Measurements from ENCODE around the gene PTPRN2.

The PTPRN2 gene

DNA sequence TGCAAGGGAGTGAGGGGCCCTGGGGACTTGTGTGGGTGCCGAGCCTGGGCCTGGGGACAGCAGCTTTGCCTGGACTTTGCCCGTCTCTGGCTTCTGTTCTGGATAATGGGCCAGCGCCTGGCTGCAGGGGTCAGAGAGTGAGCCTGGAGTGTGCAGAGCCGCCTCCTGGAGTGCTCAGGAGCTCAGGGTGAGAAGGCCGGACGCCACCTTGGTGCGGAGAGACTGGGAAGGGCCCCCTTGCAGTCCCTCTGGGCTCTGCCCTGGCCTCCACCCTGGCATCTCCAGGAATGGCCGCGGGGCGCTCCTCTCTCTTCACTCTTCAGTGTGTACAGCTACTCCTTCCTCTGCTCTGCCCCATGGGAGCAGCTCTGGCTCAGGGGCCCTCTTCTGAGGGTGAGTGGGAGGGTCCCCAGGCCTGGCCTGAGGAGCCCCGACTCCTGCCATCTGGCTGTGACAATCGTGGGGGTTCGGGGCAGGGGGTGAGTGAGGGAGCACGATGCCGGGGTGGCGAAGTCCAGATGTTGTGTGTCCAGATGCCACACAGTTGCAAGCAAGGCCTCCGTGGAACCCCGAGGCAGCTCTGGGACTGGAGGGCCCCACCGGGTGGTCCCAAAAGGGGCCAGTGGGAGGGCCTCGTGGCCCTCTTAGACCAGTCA lies 1063.7 kb downstream of the PTPRN2 start:
- DNase-seq, result no peak

DNA sequence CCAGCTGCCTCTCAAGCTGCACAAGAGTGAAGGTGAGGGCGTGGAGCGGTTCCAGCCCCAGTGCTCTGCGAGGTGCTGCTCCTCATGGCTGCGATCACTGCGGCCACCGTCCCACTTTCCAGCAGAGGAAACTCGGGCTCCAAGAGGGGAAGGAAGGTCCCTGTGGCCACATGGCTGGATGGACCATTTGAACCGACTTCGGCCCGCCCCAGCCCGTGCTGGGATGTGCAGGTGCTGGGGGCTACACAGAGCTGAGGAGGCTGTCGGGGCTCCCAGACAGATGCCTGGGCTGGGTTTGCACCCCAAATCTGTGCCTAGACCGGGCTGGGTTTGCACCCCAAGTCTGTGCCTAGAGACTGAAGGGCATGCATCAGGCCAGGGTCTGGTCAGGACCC lies 1064.3 kb downstream of the PTPRN2 start:
- no peak for DNase-seq

DNA sequence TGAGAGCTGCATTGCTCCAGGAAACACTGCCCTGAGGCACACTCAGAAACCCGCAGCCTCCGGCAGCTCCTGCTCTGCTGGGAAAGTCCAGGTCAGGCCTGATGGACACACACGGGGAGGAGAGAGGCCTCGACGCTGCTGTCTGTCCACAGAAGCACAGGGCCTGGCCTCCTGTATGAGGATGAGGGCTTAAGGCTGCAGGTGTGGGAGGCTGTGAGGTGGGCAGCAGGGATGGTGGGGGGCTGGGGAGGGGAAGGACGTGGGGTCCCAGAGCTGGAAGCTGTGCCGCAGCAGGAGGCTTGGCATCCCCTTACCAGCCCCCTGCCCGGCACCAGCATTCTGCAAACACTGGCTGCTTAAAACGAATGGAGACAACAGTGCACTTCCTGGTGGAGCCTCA lies 1064.7 kb downstream of the PTPRN2 start:
- DNase-seq, result no peak

DNA sequence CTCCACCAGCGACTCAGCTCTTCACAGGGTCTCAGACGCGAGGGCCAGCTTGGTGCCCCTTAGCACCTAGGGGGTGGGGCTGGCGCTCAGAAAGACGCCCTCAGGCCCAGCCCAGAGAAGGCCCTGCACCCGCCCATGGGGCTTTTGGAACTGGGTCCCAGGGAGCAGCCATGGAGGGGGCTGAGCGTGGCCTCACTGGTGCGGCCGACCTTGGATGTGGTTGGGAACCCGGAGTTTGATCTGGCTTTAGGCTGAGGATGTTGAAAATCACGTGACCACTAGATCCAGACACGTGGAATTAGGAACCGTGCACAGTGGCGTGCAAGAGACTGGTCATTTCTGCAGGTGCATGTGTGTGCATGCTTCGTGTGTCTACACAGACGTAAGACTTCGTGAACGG lies 1065.4 kb downstream of the PTPRN2 start:
- no peak for DNase-seq

DNA sequence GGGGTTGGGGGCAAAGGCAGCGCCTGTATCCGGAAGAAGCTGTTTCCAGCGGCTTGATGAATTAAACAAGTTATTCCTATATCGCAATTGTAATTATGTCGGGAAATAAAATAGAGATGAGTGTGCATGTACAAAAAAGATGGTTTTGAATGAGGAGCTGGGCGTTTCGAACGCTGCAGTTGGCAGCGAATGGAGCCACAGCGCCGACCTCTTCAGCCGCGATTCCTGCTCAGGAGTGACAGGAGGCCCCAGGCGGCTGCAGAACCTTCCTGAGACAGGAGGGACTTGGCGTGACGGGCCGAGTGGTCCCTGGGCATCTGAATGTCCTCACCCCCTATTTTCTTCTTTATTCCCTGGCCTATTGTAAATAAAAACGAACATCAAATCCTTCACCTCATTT lies 1065.9 kb downstream of the PTPRN2 start:
- DNase-seq, result no peak

DNA sequence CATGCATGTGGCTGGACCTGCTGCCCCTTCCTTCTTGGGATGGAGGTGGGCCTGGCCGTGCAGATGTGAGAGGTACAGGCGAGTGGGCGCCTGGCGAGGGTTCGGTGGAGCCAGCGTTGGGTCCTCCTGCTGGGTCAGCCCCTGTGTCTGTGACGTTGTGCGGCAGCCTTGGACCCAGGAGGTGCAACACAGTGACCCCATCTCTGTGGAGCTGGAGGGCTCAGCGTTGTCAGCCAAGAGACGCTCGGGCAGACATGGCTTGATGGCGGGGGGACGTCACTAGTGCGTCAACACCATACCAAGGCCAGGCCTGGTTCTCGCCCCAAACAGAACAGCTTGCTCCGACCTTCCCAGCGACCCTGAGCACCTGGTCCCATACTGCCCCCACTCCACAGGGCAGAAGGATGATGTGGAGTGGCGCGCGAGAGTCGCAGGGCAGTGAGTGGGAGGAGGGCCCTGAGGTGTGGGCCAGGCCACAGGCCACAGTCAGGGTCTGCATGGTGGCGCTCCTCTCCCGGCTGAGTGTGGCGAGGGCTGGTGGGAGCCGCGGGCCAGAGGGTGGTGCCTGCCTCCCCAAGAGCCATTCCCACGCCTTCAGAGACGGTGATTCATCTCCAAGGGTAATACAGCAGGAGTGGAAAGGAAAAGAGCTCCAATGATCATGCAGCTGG lies 1066.4 kb downstream of the PTPRN2 start:
- DNase-seq, result no peak

DNA sequence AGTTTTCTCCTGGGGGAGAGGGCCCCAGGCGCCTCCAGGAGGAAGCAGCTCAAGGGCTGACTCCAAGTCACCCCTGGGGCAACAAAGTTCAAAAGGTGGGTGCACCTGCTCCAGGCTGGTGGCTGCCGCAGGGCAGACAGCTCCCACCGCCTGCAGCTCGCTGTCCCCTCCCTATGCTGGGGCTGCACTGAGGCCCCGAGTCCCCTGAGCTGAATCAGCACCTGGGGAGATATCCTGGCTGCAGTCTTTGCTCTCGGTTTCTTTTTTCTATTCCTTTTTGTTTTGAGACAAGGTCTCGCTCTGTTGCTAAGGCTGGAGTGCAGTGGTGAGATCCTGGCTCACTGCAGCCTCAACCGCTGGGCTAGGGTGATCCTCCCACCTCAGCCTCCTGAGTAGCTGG lies 1067.4 kb downstream of the PTPRN2 start:
- DNase-seq, result no peak

DNA sequence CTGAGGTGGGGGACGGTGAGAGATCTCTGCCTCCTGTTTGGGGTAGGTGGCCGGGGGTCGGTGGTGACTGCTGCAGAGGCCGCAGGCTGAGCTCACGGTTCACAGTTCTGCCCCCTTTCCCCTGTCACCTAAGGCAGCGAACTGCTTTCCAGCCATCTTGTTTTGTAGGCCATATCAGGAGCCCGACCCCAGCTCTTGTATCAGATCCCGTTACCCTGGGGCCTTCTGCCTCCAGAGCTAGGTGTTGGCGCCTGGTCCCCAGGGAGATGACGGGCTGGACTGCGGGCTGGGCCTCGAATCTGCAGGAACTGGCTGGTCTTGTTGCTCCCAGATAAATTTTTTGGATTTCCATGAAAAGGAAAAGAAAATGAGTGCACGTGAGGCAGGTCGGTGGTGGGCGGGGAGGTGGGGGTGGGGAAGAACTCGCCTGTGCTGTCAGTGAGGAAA lies 1067.8 kb downstream of the PTPRN2 start:
- DNase-seq, result no peak

DNA sequence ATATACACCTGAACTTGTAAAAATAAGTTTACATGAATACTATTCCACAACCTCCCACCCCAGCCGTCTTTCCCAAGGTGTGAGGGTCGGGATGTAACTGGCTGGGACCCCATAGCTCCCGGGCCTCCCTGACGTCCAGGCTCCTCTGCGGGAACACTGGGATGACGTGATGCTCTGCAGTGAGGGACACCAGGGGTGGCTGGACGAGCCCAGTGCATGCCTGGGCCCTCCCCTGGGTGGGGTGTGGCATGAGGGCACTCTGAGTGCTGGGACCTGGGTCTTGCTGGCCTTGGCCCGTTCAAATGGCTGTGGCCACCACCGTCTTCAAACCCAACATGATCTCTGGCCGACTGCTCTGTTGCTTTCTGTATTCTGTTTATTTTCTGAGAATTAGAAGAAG lies 1068.4 kb downstream of the PTPRN2 start:
- no peak for DNase-seq

DNA sequence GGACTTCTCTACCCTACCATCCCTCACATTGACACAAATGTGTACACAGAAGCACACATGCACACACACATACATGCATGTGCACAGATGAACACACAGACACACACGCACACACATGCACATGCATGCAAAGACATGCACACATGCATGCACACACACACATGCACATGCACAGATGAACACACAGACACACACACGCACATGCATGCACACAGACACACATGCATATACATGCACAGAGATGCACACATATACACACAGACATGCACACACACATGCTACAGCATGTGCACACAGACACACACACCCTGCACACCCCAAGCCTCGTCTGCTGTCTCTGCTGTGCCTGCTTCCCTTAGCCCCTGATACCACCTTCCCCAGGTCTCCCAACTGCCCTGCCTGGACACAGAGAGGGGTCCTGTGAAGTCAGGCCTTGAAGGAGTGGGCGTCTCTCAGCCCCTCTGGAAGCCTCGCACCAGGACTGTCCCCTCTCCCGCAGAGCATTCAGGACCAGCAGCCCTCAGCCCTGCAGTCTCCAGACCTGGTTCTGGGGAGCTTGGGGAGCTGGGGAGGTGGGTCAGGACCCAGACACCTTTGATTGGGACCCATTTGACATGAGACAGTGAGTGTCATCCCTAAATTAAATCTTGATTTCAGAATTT lies 1069.0 kb downstream of the PTPRN2 start:
- no peak for DNase-seq

DNA sequence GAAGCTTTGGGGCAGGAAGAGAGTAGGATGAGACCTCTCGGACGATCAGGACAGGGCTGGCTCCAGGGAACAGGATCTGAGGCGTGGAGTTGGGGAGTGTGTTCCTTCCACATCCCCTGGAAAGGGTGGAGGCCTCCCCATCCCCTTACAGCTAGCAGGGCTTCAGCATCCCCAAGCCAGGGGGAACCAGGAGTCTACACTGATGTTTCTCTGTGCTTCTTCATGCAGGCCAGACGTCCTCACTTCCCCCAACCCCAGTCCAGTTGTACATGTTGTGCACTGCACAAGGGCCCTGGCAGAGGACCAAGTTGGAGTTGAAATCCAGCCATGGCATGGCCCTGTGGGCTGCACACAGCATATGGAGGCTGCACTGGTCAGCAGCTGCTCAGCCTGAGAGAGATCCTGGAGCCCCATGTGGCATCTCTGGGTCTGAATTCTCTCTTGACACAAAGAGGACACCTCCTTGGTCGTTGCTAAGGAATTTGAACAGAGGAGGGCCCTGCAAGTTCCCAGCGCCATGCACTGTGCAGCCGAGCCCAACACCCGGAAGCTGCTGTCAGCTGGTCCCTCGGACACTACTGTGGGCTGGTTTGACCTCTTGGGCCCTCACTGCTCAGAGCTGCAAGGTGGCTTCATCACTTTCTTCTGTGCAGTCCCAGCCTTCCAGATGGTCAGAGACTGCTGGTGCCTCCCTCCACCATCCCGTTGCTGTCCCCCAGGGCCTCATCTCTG lies 1069.7 kb downstream of the PTPRN2 start:
- no peak for DNase-seq

DNA sequence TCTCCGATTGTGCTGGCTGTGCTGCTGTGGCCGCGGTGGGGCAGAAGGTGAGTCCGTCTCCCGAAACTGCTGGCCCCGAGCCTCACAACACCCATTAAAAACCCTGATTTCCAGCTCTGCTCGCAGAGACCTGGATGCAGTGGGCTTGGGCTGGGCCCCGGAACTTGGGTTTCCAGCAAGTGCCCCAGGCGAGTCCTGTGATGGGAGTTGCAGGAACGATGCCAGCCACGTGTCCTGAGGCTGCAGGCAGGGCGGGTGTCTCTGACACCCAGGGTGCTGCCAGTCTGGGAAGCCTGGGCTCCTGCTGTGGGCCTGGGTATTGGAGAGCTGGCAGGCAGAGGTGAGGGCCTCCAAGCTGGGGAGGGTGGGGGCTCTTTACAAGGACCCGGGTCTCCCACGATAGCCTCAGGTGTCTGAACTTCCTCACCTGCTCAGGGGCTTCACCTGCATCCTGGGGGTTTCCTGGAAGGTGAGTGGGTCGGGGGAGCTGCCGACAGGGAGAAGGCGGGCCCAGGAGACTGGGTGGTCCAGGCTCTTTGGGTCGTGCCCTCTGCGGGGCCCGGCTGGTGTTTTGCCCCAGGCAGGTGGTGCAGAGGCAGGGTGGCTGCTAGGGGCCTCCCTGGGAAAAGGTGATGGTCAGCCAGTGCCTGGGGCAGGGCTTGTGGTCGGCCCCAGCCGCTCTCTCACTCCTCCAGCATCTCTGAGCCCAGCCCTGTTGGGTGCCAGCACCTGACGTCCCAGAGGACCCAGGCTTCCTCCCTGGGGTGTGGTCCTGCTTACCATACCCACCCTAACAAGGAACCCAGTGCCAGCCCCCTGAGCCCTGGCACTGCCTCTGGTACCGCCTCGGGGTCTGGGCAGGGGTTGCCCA lies 1070.5 kb downstream of the PTPRN2 start:
- no peak for DNase-seq

DNA sequence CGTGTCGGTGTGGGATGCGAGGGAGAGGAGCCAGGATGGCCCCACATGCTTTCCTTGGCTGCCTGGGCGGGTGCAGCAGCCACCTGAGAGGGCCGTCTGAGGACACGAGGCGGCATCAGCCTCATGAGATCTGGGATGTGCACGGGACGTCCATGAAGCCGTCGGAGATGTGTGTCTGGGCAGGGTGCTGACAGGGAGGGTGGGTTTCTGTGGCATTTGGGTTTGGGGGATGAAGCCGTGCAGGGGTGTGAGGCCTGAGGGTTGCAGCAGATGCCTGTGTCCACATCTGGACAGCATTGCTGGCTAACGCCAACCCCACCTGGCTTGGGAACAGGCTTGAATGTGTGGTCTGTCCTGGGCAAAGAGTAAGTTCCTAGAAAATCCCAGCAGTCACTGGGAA lies 1071.3 kb downstream of the PTPRN2 start:
- DNase-seq, result no peak

DNA sequence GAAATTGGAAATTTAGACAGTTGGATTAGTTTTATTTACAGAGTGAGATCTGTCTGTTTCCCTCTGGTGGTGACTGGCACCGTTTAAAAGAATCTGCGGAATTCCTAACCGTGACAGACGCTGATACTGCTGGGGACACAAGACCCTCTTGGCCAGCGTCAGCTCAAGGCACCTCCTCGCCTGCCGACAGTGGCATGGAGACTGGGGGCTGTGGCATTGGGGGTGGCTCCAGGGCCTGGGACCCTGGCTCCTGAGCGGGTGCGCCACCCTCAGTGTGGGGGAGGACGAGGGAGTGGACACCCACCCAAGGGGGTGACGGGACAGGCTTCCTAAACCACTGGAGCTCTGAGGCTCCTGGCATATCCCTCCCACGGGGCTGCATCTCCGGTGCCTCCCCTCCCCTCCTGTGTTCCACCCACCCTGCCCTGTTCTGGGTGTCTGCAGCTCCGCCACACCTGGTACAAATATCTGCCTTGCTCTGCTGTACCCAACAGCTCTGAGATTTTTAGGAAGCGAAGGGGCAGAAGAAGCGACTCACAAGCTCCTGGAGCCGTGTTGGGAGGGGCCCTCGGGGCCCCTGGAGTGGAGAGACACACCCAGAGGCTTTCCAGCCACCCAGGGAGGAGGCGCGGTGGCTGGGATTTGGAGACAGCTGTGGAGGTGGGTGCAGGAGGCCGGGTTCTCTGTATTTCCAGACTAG lies 1072.1 kb downstream of the PTPRN2 start:
- no peak for DNase-seq

DNA sequence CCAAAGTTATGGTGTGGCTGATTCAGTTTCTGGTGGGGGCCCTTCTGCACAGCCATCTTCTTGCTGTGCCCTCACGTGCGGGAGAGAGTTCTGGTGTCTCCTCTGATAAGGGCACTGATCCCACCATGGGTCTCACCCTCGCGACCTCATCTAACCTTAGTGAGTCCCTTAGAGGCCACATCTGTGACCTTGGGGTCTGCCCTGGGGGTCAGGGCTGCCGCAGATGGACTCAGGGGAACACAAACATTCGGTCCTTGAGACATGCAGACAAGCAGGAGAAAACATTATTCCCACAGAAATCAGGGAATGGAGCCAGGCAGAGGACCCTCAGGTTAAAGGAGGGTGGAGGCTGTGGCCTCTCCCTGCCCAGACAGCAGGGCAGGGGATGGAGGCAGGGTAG lies 1072.9 kb downstream of the PTPRN2 start:
- DNase-seq, result no peak

DNA sequence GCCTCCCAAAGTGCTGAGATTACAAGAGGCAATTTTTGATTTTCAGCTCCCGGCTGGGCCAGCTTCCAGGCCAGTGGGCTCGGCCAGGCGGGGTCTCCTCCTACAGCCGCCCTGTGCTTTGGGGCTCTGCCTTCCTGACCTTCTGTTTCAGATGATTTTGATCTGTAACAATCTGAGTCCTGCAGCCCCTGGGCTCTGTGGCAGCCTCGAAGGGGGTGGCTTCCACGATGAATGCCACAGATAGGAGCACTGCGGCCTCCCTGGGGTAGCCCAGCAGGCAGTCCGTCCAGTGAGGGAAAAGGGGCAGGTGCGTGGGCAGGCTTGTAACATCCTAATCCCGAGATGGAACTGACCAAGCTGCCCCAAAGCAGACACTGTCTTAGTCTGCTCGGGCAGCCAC lies 1073.3 kb downstream of the PTPRN2 start:
- DNase-seq, result no peak

DNA sequence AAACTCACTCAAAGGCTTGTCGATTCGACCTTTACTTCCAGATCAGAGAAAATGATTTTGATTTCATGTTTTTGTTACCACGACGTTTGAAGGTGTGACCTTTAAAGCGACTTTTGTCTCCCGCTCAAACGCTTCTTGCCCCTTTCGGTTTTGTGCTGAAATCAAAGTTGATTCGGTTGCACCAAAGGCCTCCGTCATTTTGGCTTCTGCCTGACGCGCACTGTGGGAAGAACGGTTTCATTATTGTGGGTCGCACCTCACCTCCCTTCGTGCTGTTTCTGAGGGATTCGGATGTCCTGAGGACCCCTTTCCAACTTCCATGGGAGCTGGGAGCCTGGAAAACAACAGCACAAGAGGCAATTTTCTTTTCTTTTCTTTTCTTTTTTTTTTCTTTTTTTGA lies 1073.9 kb downstream of the PTPRN2 start:
- no peak for DNase-seq

DNA sequence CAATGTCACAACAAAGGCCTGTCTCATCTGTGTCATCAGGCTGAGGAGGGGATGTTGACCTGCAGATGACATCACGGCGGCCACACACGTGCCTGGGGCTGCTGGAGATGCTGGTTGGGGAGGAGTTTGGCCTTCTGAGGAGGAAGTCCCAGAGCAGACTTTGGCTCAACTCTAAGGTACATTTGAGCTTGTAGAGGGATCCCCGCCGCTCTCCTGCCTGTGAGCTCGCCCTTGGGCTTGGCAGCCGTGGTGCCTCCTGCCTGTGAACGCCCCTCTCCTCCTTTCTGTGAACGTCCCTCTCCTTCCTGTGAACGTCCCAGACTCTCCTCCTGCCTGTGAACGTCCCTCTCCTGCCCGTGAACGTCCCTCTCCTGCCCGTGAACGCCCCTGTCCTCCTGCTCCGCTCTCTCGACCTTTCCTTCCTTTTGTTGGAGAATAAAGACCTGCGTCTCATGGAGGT lies 1074.4 kb downstream of the PTPRN2 start:
- DNase-seq, result no peak

DNA sequence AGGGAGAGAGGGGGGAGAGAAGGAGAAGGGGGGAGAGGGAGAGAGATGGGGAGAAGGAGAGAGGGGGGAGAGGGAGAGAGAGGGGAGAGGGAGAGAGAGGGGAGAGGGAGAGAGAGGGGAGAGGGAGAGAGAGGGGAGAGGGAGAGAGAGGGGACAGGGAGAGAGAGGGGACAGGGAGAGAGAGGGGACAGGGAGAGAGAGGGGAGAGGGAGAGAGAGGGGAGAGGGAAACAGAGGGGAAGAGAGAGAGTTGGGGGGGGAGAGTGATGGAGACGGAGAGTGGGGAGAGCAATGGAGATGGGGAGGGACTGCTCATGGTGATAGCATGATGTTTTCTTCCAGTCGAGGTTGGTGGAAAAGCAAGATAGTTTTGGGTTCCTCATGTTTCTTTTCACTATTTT lies 1078.4 kb downstream of the PTPRN2 start:
- no peak for DNase-seq

DNA sequence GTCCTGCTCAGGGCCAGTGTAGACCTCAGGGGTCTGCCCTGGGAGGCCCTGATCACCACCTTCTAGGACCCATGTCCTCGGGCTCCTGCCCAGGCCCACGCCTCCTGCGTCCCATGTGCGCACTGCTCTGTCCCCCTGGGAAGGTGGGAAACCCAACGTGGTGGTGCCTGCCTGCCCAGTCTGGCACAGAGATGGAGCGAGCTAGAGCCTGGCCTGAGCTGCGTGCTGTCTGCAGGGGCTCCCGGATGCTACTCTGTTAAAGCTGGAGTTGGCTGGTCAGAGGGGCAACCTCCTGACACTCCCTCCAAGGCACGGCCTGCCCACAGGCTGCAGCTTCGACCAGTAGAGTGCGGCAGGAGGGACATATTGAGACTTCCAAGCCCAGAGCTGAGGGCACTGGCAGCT lies 1079.1 kb downstream of the PTPRN2 start:
- DNase-seq, result no peak

DNA sequence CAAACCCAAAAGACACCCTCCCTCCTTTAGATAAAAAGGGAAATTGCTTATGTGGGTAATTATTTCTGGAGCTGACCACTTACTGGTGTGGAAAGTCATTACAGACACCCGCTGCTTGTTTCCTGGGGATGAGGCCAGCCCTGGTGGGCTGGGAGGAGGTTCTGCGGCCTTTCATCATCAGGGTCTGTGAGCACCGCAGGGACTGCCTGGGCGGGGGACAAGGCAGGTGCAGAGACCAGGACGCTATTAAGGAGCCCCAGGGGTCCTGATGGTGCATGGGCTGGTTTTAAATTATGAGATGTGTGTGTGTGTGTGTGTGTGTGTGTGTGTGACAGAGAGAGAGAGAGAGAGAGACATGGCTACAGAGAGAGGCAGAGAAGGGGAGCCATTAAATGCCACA lies 1079.6 kb downstream of the PTPRN2 start:
- DNase-seq, result peak; percentile 22

DNA sequence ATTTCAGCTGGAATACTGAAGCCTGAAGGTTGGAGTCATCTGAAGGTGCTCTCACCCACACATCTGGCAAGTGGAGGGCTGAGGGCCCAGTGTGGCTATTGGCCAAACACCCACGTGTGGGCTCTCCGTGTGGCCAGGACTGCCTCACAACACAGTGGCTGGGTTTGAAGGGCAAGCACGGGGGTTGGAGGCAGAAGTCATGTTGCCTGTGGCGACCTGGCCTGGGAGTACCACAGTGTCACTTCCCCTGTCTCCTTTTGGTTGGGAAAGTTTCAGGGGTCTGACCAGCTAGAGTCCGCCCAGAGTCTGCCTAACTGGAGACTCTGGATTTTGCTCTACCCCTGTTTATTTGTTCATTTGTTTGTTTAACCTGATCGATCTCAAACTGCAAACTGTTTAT lies 1081.4 kb downstream of the PTPRN2 start:
- no peak for DNase-seq
